H9 (cell line): Measurements from ENCODE around the gene CACNA2D4. TPM values are rescaled to one million over a fixed set of nuclear protein-coding genes. Genes with fewer than 3 reads are reported as not detected.

Experiments used
- DNase-seq: peaks from one replicate; pipeline ENCODE4 v3.0.0-alpha.2; 2017
- H2AFZ ChIP-seq: one replicate; pipeline ENCODE4 v1.6.1; 2013; ENCODE audit warnings: mild to moderate bottlenecking, low read length, control low read depth, moderate library complexity
- H2AK5ac ChIP-seq: 2 replicates; pipeline ENCODE4 v1.6.1; 2013; ENCODE audit warnings: low read length, control low read depth, mixed read lengths; ENCODE audit not compliant: insufficient read length
- H2BK120ac ChIP-seq: one replicate; pipeline ENCODE4 v1.6.1; 2013; ENCODE audit warnings: low read depth, mild to moderate bottlenecking, low read length, control low read depth, inconsistent platforms; ENCODE audit not compliant: poor library complexity, severe bottlenecking
- H2BK12ac ChIP-seq: 2 replicates; pipeline ENCODE4 v1.6.1; 2013; ENCODE audit warnings: low read length, control low read depth, mixed read lengths, low read depth; ENCODE audit not compliant: insufficient read length
- H2BK15ac ChIP-seq: 2 replicates; pipeline ENCODE4 v1.6.1; 2013; ENCODE audit warnings: low read depth, low read length, control low read depth
- H2BK20ac ChIP-seq: one replicate; pipeline ENCODE4 v1.6.1; 2013; ENCODE audit warnings: low read depth, mild to moderate bottlenecking, low read length, control low read depth, inconsistent platforms; ENCODE audit not compliant: poor library complexity, severe bottlenecking
- H2BK5ac ChIP-seq: 2 replicates; pipeline ENCODE4 v1.6.1; 2013; ENCODE audit warnings: low read length, control low read depth, mixed read lengths; ENCODE audit not compliant: insufficient read length
- H3K14ac ChIP-seq: 2 replicates; pipeline ENCODE4 v1.6.1; 2013; ENCODE audit warnings: low read length, control low read depth; ENCODE audit not compliant: insufficient read depth
- H3K18ac ChIP-seq: 2 replicates; pipeline ENCODE4 v1.6.1; 2013; ENCODE audit warnings: low read depth, mild to moderate bottlenecking, mixed read lengths, low read length, control low read depth; ENCODE audit not compliant: insufficient read length
- H3K23ac ChIP-seq: 2 replicates; pipeline ENCODE4 v1.6.1; 2013; ENCODE audit warnings: low read length, control low read depth, mixed read lengths, low read depth; ENCODE audit not compliant: insufficient read length
- H3K23me2 ChIP-seq: 2 replicates; pipeline ENCODE4 v1.6.1; 2013; ENCODE audit warnings: low read depth, mild to moderate bottlenecking, mixed read lengths, low read length, control low read depth; ENCODE audit not compliant: insufficient read length, poor library complexity, severe bottlenecking
- H3K27ac ChIP-seq: 2 replicates; pipeline ENCODE4 v1.5.1; 2013; ENCODE audit warnings: low read length, control low read depth, mixed read lengths, low read depth; ENCODE audit not compliant: insufficient read length
- H3K27me3 ChIP-seq: 2 replicates; pipeline ENCODE4 v1.6.1; 2013; ENCODE audit warnings: low read length, control low read depth, inconsistent platforms; ENCODE audit not compliant: insufficient read depth
- H3K4ac ChIP-seq: 2 replicates; pipeline ENCODE4 v1.6.1; 2013; ENCODE audit warnings: low read depth, mild to moderate bottlenecking, control low read depth, inconsistent platforms, low read length, moderate library complexity
- H3K4me1 ChIP-seq: 2 replicates; pipeline ENCODE4 v1.6.1; 2013; ENCODE audit warnings: low read length, control low read depth, inconsistent platforms; ENCODE audit not compliant: insufficient read depth
- H3K4me2 ChIP-seq: 2 replicates; pipeline ENCODE4 v1.6.1; 2013; ENCODE audit warnings: low read length, control low read depth, mixed read lengths; ENCODE audit not compliant: insufficient read length, insufficient read depth
- H3K56ac ChIP-seq: 2 replicates; pipeline ENCODE4 v1.6.1; 2013; ENCODE audit warnings: low read depth, mild to moderate bottlenecking, mixed read lengths, low read length, control low read depth; ENCODE audit not compliant: insufficient read length
- H3K79me1 ChIP-seq: 2 replicates; pipeline ENCODE4 v1.6.1; 2013; ENCODE audit warnings: low read depth, mild to moderate bottlenecking, moderate library complexity, low read length, control low read depth, inconsistent platforms; ENCODE audit not compliant: insufficient read depth, poor library complexity, severe bottlenecking
- H3K79me2 ChIP-seq: 2 replicates; pipeline ENCODE4 v1.6.1; 2013; ENCODE audit warnings: low read length, control low read depth, inconsistent platforms; ENCODE audit not compliant: insufficient read depth
- H3K9ac ChIP-seq: 2 replicates; pipeline ENCODE4 v1.6.1; 2013; ENCODE audit warnings: low read length, control low read depth, mixed read lengths; ENCODE audit not compliant: insufficient read length; ENCODE audit errors: extremely low read depth
- H3K9me3 ChIP-seq: one replicate; pipeline ENCODE4 v1.6.1; 2013; ENCODE audit warnings: low read depth, low read length, inconsistent platforms; ENCODE audit not compliant: control insufficient read depth
- H3T11ph ChIP-seq: one replicate; pipeline ENCODE4 v1.6.1; 2013; ENCODE audit warnings: mild to moderate bottlenecking, low read length, control low read depth, inconsistent platforms
- H4K20me1 ChIP-seq: one replicate; pipeline ENCODE4 v1.6.1; 2013; ENCODE audit not compliant: control insufficient read depth, insufficient read length, insufficient read depth
- H4K5ac ChIP-seq: 2 replicates; pipeline ENCODE4 v1.6.1; 2013; ENCODE audit warnings: low read depth, mild to moderate bottlenecking, mixed read lengths, low read length, control low read depth; ENCODE audit not compliant: insufficient read length
- H4K8ac ChIP-seq: replicated peaks from 2 replicates; pipeline ENCODE4 v1.6.1; 2013; ENCODE audit warnings: low read length, control low read depth, mixed read lengths, low read depth; ENCODE audit not compliant: insufficient read length
- H4K91ac ChIP-seq: 2 replicates; pipeline ENCODE4 v1.6.1; 2013; ENCODE audit warnings: low read depth, mild to moderate bottlenecking, moderate library complexity, mixed read lengths, low read length, control low read depth; ENCODE audit not compliant: insufficient read length
- H3K27ac Mint-ChIP-seq, 3 experiments: 2 replicates in 2 of 3; 3 replicates in 1 of 3; pipeline ENCODE4 v1.8.0; 2020 to 2021; ENCODE audit warnings: mixed read lengths in 3 of 3, mild to moderate bottlenecking in 1 of 3, moderate library complexity in 1 of 3
- H3K27me3 Mint-ChIP-seq: 2 replicates; pipeline ENCODE4 v1.8.0; 2021; ENCODE audit warnings: low read depth, mild to moderate bottlenecking, moderate library complexity, mixed read lengths
- H3K36me3 Mint-ChIP-seq, 3 experiments: 2 replicates in 2 of 3; 3 replicates in 1 of 3; pipeline ENCODE4 v1.8.0; 2020 to 2021; ENCODE audit warnings: low read depth in 3 of 3, mixed read lengths in 3 of 3; ENCODE audit not compliant: insufficient read depth in 1 of 3
- H3K4me1 Mint-ChIP-seq, 2 experiments: 2 replicates each; pipeline ENCODE4 v1.8.0; 2020; ENCODE audit warnings: mixed read lengths in 2 of 2
- H3K4me3 Mint-ChIP-seq, 2 experiments: 2 replicates in 1 of 2; 3 replicates in 1 of 2; pipeline ENCODE4 v1.8.0; 2020 to 2021; ENCODE audit warnings: mild to moderate bottlenecking in 2 of 2, mixed read lengths in 2 of 2, moderate library complexity in 1 of 2
- H3K9me3 Mint-ChIP-seq, 2 experiments: 2 replicates in 1 of 2; 3 replicates in 1 of 2; pipeline ENCODE4 v1.8.0; 2020; ENCODE audit warnings: mild to moderate bottlenecking in 2 of 2, mixed read lengths in 2 of 2, moderate library complexity in 1 of 2
- WGBS: extraction: QIAGEN DNeasy Blood & Tissue Kit; methylation state at CpG from one replicate; pipeline ENCODE4 v1.1.7; 2013; ENCODE audit warnings: missing lambda C conversion rate, low lambda C conversion rate, mixed read lengths; ENCODE audit not compliant: insufficient read length; ENCODE audit errors: extremely low coverage; 5-methylcytosine and 5-hydroxymethylcytosine counted together
- total RNA-seq: library from RNA; stranded (reverse); gene quantifications from 2 replicates; pipeline ENCODE4 v1.2.1, GENCODE V29; 2021
- TF ChIP-seq, protein P1 (sequence below): fragments of 200-600 bp; sonication (generic); conservative IDR thresholded peaks from 3 replicates; pipeline ENCODE4 v1.8.0; 2021; ENCODE audit warnings: antibody characterized with exemption, mild to moderate bottlenecking

Gene CACNA2D4
- total RNA-seq, 1 experiment from 2014 or later = 0.79 TPM

DNA sequence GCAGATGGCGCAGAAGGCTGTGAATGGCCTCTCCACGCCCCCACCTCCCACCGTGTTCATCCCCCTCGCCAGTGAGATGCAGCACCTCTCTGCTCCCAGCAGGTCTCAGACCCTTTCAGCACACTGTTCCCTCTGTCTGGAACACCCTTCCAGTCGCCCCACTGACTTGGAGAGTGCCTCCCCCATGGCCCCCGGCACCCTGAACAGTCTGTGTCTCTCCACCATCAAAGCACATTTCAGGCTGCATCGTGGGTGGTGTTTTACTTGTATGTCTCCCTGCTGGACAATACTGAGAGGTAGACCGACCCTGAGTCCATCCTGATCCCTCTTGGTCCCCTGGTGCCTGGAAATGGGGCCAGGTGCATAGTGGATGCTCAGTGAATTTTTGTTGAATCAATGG, 34.9 kb downstream of the CACNA2D4 start:
- Histone ChIP-seq H2BK5ac (no peak overlapping the region), H3K4ac (no peak overlapping the region), H3K9me3 (no peaks in the 10 kb centered on the region), H3T11ph (no peak overlapping the region), H3K23ac (no peak overlapping the region), H3K9ac (no peak overlapping the region), H3K79me1 (no peaks in the 10 kb centered on the region), H4K20me1 (no peaks in the 10 kb centered on the region), H3K27me3 (no peaks in the 10 kb centered on the region), H3K27ac (no peak overlapping the region), H2BK20ac (no peak overlapping the region), H3K79me2 (no peaks in the 10 kb centered on the region), H4K91ac (no peak overlapping the region), H3K14ac (no peak overlapping the region), H2AFZ (no peak overlapping the region), H4K8ac (no peak overlapping the region), H3K23me2 (peaks cover 2% of the 10 kb centered on the region), H2BK15ac (no peak overlapping the region), H2AK5ac (no peak overlapping the region), H3K4me1 (no peaks in the 10 kb centered on the region), H3K56ac (no peak overlapping the region), H4K5ac (no peak overlapping the region), H3K18ac (no peak overlapping the region), H2BK120ac (no peak overlapping the region), H2BK12ac (no peak overlapping the region), H3K4me2 (no peak overlapping the region)
- no peaks in the 10 kb centered on the region; the same call in 1 of the 2 replicates for H3K27me3 Mint-ChIP-seq
- H3K27ac Mint-ChIP-seq = no peak overlapping the region; a peak in 1 of 7 replicates
- no peak overlapping the region for H3K4me3 Mint-ChIP-seq
- H3K36me3 Mint-ChIP-seq = peaks cover 0 to 5% (median 0%) of the 10 kb centered on the region in 3 experiments; a peak in 2 of 7 replicates
- TF ChIP-seq, protein P1, sequence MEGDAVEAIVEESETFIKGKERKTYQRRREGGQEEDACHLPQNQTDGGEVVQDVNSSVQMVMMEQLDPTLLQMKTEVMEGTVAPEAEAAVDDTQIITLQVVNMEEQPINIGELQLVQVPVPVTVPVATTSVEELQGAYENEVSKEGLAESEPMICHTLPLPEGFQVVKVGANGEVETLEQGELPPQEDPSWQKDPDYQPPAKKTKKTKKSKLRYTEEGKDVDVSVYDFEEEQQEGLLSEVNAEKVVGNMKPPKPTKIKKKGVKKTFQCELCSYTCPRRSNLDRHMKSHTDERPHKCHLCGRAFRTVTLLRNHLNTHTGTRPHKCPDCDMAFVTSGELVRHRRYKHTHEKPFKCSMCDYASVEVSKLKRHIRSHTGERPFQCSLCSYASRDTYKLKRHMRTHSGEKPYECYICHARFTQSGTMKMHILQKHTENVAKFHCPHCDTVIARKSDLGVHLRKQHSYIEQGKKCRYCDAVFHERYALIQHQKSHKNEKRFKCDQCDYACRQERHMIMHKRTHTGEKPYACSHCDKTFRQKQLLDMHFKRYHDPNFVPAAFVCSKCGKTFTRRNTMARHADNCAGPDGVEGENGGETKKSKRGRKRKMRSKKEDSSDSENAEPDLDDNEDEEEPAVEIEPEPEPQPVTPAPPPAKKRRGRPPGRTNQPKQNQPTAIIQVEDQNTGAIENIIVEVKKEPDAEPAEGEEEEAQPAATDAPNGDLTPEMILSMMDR = no peak
- H3K9me3 Mint-ChIP-seq = peaks cover 0 to 3% of the 10 kb centered on the region in 2 experiments; a peak in 1 of 5 replicates
- DNase-seq = no peak
- peaks cover 4% of the 10 kb centered on the region in 2 experiments for H3K4me1 Mint-ChIP-seq
- no CpG with 5 or more reads among the region's 8 CpGs for WGBS
